IPS-18a (cell line): Measurements from ENCODE around the gene SGK1.
"Not testable (repeated sequence)": the region's sequence is repeated elsewhere in the genome, so short reads cannot be mapped to it uniquely, and the experiment has no call there.

Experiments used
- H3K27ac ChIP-seq: one replicate; pipeline ENCODE4 v1.5.1; 2013; ENCODE audit warnings: low read length
- H3K27me3 ChIP-seq: one replicate; pipeline ENCODE4 v1.6.1; 2013; ENCODE audit warnings: mild to moderate bottlenecking, low read length; ENCODE audit not compliant: control insufficient read depth, insufficient read depth
- H3K36me3 ChIP-seq: one replicate; pipeline ENCODE4 v1.6.1; 2013; ENCODE audit warnings: low read depth, low read length; ENCODE audit not compliant: control insufficient read depth
- H3K4me1 ChIP-seq: one replicate; pipeline ENCODE4 v1.6.1; 2013; ENCODE audit warnings: low read depth, low read length; ENCODE audit not compliant: control insufficient read depth
- H3K4me3 ChIP-seq: one replicate; pipeline ENCODE4 v1.5.1; 2013; ENCODE audit warnings: low read length
- H3K9ac ChIP-seq: one replicate; pipeline ENCODE4 v1.6.1; 2013; ENCODE audit warnings: mild to moderate bottlenecking, low read length, moderate library complexity
- H3K9me3 ChIP-seq: one replicate; pipeline ENCODE4 v1.6.1; 2013; ENCODE audit warnings: low read depth, low read length; ENCODE audit not compliant: control insufficient read depth

Gene SGK1

DNA sequence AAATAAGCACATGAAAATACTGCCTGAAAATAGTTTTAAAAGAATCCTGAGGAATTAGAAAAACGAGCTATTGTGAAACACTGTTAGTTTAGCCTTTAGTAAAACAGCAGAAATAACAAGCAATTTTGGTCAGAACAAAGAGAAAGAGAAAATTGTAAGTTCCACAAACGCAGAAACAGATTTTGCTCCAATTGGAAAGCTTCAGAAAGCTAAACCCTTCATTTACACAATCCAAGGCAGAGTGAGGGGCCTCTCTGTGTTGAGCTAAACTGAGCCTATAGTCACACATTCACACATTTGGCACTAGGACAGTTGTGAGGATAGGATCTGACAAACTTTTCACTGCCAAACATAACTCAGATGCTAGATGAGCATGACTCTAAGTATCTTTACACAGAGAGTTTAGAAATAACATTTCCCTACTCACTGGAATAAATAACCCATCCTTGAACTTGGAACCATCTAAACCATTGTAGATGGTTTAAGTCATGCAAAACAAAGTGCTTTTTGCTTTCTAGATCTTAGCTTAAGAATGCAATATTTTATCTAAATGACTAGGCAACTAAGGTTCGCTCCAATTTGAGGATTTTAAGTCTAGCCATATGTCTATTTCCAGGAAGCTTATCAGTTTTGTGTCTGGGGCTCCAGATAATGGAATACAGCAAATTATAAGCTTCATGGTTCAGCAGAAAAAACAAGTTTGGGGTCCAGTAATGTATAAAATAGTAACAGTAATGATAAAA, 122.6 kb downstream of the SGK1 start:
- Histone ChIP-seq H3K36me3 (no peaks in the 10 kb centered on the region), H3K9ac (no peak overlapping the region), H3K9me3 (no peaks in the 10 kb centered on the region), H3K4me3 (no peak overlapping the region), H3K4me1 (peaks cover 8% of the 10 kb centered on the region), H3K27me3 (no peaks in the 10 kb centered on the region), H3K27ac (no peak overlapping the region)

DNA sequence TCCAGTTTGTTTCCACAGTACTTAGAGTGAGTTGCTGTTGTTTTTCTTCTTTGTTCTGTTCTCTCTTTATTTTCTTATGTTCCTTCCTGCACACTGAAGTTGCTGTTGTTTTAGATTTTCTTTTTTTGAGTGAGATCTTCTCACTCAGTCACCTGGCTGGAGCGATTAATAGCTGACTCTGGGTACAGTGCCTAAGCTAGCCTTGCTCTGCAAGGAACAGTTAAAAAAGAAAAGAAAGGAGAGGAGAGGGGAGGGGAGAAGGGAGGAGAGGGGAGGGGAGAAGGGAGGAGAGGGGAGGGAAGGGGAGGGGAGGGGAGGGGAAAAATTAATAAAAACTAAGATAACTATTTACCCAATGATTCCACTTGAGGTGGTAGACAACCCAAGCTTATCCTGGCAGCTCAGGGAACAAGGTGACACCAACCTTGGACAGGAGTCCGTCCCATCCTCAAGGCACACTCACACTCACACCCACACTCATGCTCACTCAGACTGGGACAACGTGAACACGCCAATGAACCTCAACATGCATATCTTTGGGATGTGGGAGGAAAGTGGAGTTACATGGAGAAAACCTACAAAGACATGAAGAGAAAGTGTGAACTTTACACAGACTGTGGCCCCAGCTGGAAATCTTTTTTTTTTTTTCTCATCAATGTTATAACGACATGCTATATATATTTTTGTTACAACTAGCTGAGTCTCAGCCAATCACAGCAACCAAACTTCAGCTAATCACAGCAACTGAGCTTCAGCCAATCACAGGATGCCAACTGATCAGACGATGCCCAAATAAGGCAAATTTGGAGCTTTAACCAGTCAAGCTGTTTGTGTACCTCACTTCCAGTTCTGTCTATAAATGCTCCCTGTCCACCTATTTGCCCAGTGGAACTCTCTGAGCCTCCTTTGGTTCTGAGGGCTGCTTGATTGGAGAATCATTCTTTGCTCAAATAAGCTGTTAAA, 124.1 kb downstream of the SGK1 start:
- peaks cover 8% of the 10 kb centered on the region for H3K4me1 ChIP-seq
- H3K9ac ChIP-seq, result no peak overlapping the region
- H3K36me3 ChIP-seq, result no peaks in the 10 kb centered on the region
- H3K9me3 ChIP-seq, result no peaks in the 10 kb centered on the region
- H3K27me3 ChIP-seq, result no peaks in the 10 kb centered on the region
- H3K27ac ChIP-seq, result no peak overlapping the region
- no peak overlapping the region for H3K4me3 ChIP-seq

- not testable (repeated sequence) for H3K27ac ChIP-seq, H3K4me1 ChIP-seq, H3K27me3 ChIP-seq, H3K9ac ChIP-seq, H3K4me3 ChIP-seq, H3K9me3 ChIP-seq, H3K36me3 ChIP-seq
These were observed 125.3 kb downstream of the SGK1 start for GRCh38 chr6:134192609-134193008.

DNA sequence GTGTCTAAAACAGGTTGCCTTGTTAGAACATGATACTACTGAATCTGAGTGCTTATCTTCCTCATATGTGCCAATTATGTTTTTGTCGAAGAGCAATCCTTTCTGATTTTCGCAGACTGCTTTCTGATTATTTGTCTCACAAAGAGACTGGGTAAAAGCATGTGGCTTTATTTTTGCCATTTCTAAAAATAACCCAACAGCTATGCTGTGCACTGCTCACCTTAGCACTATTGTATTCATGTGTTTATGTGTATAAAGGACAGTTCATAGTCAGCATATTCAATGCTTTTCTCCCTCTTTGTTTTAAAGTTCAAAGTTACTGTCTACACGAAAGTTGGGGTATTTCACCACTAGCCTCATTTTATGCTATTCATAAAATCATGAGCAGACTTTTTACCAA, 127.0 kb downstream of the SGK1 start:
- Histone ChIP-seq H3K9ac (no peak overlapping the region), H3K27ac (no peak overlapping the region), H3K9me3 (no peaks in the 10 kb centered on the region), H3K27me3 (no peaks in the 10 kb centered on the region), H3K4me1 (peaks cover 8% of the 10 kb centered on the region), H3K36me3 (no peaks in the 10 kb centered on the region), H3K4me3 (no peak overlapping the region)

DNA sequence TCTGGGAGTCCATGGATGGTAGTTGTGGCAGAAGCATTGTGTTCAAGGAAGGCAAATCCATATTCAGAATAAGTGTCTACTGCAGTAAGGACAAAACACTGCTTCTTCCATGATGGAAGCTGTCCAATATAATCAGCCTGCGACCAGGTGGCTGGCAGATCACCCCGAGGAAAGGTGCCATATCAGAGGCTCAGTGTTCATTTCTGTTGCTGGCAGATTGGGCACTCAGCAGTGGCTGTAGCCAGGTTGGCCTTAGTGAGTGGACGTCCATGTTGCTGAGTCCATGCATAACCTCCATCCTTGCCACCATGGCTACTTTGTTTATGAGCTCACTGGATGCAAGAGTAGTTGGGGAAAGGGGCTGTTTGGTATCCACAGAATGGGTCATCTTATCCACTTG, 130.2 kb downstream of the SGK1 start:
- Histone ChIP-seq H3K27ac (no peak overlapping the region), H3K4me1 (peaks cover 12% of the 10 kb centered on the region), H3K4me3 (no peak overlapping the region)

DNA sequence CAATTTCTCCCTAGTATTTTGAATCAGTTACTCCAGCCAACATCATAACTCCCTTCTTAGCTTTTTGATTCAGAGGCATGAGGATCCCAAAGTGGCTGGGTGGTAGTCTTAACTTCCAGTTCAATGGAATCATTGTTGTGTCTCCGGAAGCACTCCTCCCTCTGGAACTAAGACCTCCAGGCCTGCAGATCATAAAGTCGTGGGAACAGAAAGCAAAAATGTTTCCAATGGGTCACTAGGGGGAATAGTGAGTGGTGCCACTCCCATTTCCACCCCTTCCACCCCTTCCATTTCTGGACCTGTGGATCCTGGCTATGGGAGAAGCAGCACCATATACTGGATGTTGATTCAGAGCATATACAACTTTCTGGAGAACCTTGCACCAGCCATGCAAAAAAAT, 130.8 kb downstream of the SGK1 start:
- Histone ChIP-seq H3K4me1 (peaks cover 13% of the 10 kb centered on the region), H3K36me3 (no peaks in the 10 kb centered on the region), H3K27me3 (no peaks in the 10 kb centered on the region), H3K27ac (no peak overlapping the region), H3K4me3 (no peak overlapping the region), H3K9me3 (no peaks in the 10 kb centered on the region), H3K9ac (no peak overlapping the region)

More for the DNA sequence above, 130.2 kb downstream of the SGK1 start:
- Histone ChIP-seq H3K27me3 (no peaks in the 10 kb centered on the region), H3K9ac (no peak overlapping the region), H3K9me3 (no peaks in the 10 kb centered on the region), H3K36me3 (no peaks in the 10 kb centered on the region)

- no peak overlapping the region for H3K9ac ChIP-seq
- no peak overlapping the region for H3K4me3 ChIP-seq
- H3K9me3 ChIP-seq, result no peaks in the 10 kb centered on the region
- H3K27ac ChIP-seq, result no peak overlapping the region
- H3K27me3 ChIP-seq, result no peaks in the 10 kb centered on the region
- H3K36me3 ChIP-seq, result no peaks in the 10 kb centered on the region
- H3K4me1 ChIP-seq, result peaks cover 13% of the 10 kb centered on the region
These were observed 131.6 kb downstream of the SGK1 start for GRCh38 chr6:134186355-134186754.

DNA sequence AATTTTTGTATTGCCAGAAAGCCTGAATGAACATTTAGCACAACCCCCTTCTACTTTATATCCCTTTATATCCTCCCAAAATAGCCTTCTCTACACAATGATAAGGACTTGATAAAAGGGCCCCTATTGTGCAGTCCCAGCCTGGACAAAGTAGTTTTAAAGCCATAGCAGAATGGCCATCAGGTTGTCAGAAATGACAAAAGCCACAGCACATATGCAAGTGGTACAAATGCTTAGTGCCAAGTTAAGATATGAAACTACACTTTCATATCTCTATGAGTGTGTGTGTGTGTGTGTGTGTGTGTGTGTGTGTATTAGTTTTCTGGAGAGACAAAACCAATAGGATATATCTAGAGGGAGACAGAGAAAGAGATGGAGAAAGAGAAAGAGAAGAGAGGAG, 132.6 kb downstream of the SGK1 start:
- no peaks in the 10 kb centered on the region for H3K36me3 ChIP-seq
- H3K27me3 ChIP-seq, result no peaks in the 10 kb centered on the region
- H3K4me1 ChIP-seq, result peaks cover 13% of the 10 kb centered on the region
- no peak overlapping the region for H3K4me3 ChIP-seq
- H3K9ac ChIP-seq, result no peak overlapping the region
- H3K27ac ChIP-seq, result no peak overlapping the region
- no peaks in the 10 kb centered on the region for H3K9me3 ChIP-seq

- no peak overlapping the region for H3K9ac ChIP-seq
- H3K27me3 ChIP-seq, result no peaks in the 10 kb centered on the region
- no peaks in the 10 kb centered on the region for H3K9me3 ChIP-seq
- H3K4me1 ChIP-seq, result peaks cover 13% of the 10 kb centered on the region
- no peak overlapping the region for H3K27ac ChIP-seq
- no peak overlapping the region for H3K4me3 ChIP-seq
- H3K36me3 ChIP-seq, result no peaks in the 10 kb centered on the region
These were observed 134.1 kb downstream of the SGK1 start for GRCh38 chr6:134183844-134184243.

DNA sequence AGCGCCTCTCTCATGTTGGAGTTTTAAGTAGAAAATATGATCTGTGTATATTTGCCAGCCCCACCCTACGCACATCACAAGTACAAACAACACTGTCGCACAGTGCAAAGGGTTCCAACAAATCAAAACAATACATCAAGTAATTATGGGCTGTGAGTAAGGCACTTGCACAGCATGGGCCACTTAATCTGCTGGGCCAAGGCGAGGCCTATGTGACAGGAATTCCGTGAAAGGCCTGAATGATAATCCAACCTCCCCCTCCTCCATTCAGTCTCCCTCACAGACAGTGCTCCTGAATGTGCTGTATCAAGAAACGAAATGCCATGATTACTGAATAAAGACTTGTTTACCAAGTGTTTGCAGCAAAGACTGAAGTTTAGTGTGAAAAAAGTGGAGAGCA, 135.4 kb downstream of the SGK1 start:
- H3K9me3 ChIP-seq, result no peaks in the 10 kb centered on the region
- H3K4me1 ChIP-seq, result peaks cover 17% of the 10 kb centered on the region
- peaks cover 6% of the 10 kb centered on the region for H3K27me3 ChIP-seq
- no peaks in the 10 kb centered on the region for H3K36me3 ChIP-seq
- no peak overlapping the region for H3K9ac ChIP-seq
- no peak overlapping the region for H3K27ac ChIP-seq
- no peak overlapping the region for H3K4me3 ChIP-seq

- not testable (repeated sequence) for H3K27ac ChIP-seq, H3K4me3 ChIP-seq, H3K36me3 ChIP-seq, H3K9me3 ChIP-seq, H3K9ac ChIP-seq
- Histone ChIP-seq H3K4me1 (peaks cover 17% of the 10 kb centered on the region), H3K27me3 (peaks cover 14% of the 10 kb centered on the region)
These were observed 136.2 kb downstream of the SGK1 start for GRCh38 chr6:134181726-134182125.
